Ramos (cell line): ENCODE data around the gene LRRC10.

Experiments
- in situ Hi-C: fragments of 300-500 bp; cut with MboI; formaldehyde crosslinking; loops from one replicate; pipeline ENCODE4 v1.14.3; 2022; ENCODE audit warnings: low sequenced_read_pairs; ENCODE audit not compliant: unreplicated experiment

The LRRC10 gene

GRCh38 chr12:69575346-69575745, 35.4 kb downstream of the LRRC10 start:
- in situ Hi-C loops, result loop anchor here (25.0 kb wide), 1 partner anchor 213 kb away; the partner anchor contains the start of gene YEATS4

GRCh38 chr12:69570545-69571399, 39.9 kb downstream of the LRRC10 start:
- in situ Hi-C loops, result no loop called here

GRCh38 chr12:69570000-69570516, 40.6 kb downstream of the LRRC10 start:
- in situ Hi-C loops, result no loop called here

GRCh38 chr12:69569236-69569635, 41.5 kb downstream of the LRRC10 start:
- in situ Hi-C loops, result no loop called here

- in situ Hi-C loops, result no loop called here
Measured at GRCh38 chr12:69566603-69567002, 44.1 kb downstream of the LRRC10 start.

- in situ Hi-C loops, result no loop called here
Measured at GRCh38 chr12:69563166-69563762, 47.4 kb downstream of the LRRC10 start.
